GM21528 (cell line): Measurements from ENCODE around the gene MAG.
A peak's percentile ranks its signal among the peaks of the same experiment; 100 is the strongest.

Source experiments
- ATAC-seq: cut with Tn5 transposase; IDR thresholded peaks from one replicate; pipeline ENCODE4 v1.9.1; 2021; ENCODE audit warnings: mild to moderate bottlenecking, moderate library complexity; ENCODE audit not compliant: unreplicated experiment, low FRiP score

MAG gene

DNA sequence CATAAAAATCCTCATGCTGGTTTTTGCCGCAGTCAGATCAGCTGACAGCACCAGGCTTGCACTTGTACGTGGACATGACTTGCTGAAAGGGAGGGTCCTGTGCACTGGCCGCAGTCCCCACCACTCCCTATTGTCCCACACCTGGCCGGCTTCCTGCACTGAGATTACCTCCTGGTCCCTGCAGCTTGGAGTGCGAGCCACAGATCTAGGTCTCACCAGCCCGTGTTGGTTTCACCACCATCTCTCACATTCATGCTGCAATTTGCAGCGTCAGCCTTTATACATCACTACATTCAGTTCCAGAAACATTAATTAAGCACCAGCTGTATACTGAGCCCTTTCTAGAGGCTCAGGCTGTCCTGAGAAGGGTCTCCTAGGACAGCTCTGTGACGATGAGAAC is 22.1 kb downstream of the MAG start:
- no peak for ATAC-seq

DNA sequence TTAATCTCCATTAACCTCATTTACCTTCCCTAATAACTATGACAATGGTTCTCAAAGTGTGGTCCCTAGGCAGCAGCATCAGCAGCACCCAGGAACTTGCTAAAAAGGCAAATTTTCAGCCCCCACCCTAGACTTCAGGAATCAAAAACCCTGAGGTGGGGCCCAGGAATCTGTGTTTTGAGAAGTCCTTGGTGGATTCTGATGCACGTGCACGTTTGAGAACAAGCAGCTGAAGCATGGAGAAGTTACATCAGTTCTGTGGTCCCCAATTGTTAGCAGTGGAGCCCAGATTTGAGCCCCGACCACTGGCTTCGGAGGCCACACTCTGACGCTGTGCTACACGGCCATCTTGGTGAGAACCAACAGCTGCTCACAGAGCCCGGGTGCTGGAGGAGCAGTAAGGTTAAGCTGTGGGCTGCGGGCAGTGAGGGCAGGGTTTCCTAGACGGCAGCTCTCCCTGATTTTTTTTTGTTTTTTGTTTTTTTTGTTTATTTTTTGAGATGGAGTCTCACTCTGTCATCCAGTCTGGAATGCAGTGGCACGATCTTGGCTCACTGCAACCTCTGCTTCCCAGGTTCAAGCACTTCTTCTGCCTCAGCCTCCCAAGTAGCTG is 23.0 kb downstream of the MAG start:
- no peak for ATAC-seq

DNA sequence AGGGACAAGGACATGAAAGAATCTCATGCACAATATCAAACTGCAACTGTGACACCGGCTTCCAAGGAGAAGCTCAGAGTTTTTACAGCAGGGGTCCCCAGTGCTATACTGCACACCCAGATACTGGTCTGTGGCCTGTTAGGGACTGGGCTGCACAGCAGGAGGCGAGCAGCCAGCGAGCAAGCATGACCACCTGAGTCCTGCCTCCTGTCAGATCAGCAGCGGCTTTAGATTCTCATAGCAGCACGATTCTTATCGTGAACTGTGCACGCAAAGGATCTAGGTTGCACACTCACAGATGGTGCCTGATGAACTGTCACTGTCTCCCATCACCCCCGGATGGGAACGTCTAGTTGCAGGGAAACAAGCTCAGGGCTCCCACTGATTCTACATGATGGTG is 23.9 kb downstream of the MAG start:
- no peak for ATAC-seq

DNA sequence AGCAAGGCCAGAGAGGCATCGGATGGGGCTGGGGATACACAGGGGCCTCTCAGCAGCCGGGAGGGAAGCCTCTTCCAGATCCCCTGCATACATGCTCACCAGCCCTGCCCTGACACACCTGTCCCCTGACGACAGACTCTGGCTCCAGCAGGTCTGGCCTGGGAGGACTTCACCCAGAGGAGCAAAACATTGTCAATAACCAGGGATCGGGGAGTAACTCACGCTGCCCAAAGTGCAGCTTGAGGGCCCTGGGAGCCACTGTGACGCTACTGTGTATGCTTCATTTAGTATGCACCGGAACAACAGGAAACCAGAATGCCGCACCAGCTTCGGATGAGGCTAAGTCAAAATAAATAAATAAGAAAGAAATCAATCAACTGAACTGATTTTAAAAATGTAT is 24.6 kb downstream of the MAG start:
- no peak for ATAC-seq

DNA sequence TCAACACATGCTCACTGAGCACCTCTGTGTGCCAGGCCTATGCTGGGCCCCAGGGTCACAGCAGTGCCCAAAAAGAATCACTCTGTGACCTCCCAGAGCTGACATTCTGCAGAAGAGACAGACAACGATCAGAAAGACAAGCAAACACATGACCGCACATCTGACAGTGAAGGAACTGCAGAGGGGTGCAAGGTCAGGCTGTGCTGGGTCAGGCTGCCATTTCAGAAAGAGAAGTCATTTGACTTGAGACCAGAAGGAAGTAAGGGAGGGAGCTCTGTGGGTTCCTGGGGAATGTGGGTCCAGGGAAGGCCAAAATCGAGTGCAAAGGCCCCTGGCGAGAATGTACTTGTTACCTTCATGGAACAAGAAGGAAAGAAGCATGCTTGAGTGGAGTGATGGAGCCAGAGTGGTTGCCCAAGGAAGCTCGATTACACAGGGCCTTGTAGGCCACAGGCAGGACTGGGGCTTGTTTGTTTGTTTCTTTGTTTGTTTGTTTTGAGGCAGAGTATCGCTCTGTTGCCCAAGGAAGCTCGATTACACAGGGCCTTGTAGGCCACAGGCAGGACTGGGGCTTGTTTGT is 25.6 kb downstream of the MAG start:
- ATAC-seq, result no peak

DNA sequence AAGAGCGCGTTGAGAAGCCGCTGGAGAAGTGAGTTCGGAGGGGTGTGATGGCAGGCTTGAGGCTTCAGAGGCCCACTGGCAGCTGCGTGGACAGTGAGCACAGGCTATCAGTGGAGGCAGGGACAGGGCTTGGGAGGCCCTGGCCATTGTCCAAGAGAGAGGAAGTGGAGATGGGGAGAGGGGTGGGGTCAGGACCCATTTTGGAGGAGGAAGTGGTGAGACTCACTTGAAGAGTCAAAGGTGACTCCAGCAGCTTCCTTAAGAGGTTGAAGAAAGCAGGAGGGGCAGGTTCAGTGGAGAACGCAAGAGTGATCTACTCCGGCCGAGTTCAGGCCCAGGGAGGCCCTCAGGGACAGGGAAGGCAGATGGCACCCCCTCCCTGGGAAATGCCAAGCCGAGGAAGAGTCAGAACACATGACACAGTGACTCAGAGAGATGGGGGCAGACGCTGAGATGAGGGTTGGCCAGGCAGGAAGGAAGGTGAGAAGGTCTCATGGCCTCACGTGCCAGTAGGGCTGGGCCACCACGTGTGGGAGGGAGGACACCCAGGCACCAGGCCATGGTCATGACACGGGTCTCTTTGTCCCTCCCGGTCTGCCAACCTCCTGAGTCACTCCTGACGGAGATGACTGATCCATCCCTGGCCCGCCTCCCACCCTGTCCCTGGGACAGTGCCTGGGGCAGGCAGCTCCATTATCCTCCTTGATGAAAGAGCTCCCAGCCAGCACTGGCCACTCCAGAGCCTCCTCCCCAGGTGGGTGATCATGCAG is 26.9 kb downstream of the MAG start:
- ATAC-seq, result no peak

DNA sequence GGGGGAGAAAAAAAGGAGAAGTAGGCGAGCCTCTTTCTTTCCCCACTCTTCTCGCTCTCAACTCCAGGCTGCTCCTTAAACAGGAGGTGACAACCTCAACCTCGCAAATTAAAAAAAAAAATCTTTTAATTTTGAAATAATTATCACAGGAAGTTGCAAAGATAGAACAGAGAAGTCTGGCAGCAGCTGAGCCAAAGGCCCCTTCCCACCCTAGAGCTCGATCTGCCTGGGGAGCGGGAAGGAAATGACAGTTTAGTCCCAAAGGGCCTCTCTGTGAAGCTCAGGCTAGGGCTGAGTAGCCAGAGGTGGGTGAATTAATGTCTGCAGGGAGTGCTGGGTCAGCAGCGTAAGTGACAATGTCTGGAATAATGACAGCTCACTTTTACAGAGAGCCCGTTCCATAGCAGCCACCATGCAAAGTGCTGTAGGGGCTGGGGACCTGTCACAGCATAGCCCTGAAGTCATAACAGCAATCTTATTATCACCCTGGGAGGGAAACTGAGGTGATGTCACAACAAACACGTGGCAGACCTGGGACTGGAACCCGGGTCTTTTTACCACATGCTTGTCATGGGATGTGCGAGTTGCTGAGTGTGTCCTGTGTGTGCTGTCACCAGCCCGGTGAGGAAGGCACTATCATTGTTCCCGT is 28.2 kb downstream of the MAG start:
- ATAC-seq, result no peak

DNA sequence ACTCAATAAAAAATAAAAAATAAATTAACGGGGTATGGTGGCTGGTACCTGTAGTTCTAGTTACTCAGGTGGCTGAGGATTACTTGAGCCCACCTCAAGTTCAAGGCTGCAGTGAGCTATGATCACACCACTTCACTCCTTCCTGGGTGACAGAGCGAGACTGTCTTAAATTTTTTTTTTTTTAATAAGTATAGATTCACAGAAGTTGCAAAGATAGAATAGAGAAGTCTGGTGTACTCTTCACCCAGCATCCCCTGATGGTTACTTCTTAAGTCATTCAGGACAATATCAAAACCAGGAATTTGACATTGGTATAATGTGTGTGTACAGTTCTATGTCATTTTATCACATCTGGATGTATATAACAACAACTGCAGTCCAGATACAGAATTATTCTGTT is 29.3 kb downstream of the MAG start:
- ATAC-seq, result no peak

DNA sequence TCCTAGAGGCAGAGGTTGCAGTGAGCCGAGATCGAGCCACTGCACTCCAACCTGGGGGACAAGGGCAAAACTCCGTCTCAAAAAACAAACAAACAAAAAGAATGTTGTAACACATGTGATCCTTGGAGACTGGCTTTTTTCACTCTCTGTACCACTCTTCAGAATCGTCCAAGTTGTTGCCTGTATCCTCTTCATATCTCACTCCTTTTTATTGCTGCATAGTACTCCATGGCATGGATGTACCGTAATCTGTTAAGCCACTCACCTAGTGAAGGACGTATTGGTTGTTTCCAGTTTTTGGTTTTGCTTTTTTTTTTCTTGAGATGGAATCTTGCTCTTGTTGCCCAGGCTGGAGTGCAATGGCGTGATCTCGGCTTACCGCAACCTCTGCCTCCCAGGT is 30.1 kb downstream of the MAG start:
- no peak for ATAC-seq

DNA sequence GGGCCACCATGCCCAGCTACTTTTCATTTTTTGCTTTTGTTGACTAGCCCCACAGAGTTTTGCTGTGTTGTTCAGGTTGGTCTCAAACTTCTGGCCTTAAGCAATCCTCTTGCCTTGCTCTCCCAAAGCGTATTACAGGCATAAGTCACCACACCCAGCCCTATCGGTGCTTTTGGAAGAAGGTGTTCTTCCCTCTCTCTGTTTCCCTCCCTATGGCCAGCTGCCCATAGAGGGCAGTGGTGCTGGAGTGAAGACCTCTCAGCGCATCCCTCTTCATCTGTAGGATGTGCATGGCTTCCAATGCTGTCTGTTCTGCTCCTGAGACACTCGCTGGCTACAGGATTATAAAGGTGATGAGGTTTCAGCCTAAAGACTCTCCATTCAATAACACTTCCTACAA is 35.7 kb downstream of the MAG start:
- ATAC-seq, result no peak

DNA sequence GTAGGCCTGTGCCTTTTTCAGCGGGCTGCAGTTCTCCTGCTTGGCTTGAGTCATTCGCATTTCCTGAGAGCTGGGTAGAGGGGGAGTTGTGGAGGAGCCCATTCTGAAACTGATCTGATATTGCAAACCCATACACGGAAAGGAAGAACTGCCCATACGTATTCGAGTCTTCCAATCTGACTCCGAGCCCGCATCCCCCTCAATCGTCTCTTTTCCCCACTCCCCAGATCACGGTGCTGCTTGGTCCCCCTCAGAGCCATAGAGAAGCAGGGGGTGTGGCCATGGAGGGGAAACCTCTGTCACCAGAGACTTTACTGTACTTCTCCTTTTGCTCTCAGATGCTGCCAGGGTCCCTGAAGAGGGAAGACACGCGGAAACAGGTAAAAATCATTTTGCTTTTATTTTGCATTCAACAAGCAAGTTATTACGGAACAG is 36.9 kb downstream of the MAG start, which contains the start of gene CD22:
Gene CD22 (plus strand): TSS at position 337 of the 435 bp plus-strand sequence. CDS start 2,854 bp downstream, outside the sequence.
- no peak for ATAC-seq

DNA sequence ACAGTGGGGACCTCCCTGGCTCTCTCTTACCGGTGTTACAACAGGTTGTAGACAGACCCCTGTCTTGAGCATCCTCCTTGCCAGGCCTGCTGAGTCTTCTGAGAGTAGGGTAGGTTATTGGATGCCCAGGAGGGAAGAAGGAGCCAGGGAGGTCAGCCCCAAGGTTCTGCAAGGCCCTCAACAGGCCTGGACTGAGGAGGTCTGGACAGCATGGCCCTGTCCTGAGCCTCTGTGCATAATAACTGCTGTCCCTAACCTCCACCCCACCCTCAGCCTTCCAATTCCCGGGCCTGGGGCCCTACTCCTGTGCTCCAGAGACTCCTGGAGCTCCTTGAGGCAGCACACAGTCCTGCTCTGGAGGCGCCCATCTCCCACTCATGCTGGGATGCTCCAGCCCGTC is 37.4 kb downstream of the MAG start:
- no peak for ATAC-seq

DNA sequence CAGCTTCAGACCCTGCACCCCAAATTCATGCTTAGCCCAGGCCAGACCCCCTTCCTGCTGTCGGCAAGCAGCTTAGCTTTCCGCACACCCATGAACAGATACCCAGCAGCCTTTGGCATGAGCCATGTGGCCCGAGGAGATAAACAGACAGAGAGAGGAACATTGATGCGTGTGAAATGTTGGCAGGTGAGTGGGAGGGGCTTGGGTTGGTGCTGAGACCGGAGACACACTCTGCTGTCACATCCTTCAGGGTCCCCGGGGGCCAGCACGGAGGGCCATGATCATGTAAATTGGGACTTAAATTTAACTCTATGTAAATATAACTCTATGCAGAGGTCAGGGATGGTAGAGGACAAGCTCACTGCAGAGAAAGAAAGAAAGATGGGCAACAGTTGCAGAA is 38.5 kb downstream of the MAG start:
- ATAC-seq, result peak; percentile 42

DNA sequence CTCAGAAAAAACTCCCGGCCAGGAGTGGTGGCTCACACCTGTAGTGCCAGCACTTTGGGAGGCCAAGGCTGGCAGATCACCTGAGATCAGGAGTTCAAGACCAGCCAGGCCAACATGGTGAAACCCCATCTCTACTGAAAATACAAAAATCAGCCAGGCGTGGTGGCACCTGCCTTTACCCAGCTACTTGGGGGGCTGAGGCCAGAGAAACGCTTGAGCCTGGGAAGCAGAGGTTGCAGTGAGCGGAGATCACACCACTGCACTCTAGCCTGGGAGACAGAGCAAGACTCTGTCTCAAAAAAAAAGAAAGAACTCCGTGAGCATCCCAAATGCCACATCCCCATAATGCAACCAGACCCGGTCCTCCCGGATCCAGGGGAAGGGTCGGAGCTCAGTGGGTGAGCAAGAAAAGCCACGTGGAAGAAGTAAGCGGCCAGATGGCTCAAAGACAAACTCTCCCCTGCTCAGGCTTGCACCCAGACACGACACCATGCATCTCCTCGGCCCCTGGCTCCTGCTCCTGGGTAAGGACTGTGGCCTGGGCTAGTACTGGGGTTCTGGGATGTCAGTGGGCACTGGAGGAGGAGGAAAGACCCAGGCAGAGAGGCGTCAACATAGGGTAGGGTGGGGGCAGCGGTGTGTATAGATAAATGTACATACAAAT is 39.7 kb downstream of the MAG start:
- no peak for ATAC-seq

DNA sequence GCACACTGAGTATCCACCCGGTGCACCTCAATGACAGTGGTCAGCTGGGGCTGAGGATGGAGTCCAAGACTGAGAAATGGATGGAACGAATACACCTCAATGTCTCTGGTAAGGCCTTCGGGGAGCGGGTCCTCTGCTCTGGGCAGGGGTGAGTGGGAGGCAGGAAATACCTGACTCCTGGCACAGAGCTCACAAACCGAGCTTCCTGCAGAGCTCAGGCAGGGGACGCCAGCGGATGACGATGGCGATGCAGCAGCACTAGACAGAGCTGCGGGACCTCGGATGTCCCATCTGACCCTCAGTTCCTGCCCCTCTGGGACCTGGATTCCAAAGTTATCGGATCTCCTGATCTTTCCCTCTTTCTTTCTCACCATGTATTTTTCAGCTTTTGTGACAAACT is 40.9 kb downstream of the MAG start:
- no peak for ATAC-seq

DNA sequence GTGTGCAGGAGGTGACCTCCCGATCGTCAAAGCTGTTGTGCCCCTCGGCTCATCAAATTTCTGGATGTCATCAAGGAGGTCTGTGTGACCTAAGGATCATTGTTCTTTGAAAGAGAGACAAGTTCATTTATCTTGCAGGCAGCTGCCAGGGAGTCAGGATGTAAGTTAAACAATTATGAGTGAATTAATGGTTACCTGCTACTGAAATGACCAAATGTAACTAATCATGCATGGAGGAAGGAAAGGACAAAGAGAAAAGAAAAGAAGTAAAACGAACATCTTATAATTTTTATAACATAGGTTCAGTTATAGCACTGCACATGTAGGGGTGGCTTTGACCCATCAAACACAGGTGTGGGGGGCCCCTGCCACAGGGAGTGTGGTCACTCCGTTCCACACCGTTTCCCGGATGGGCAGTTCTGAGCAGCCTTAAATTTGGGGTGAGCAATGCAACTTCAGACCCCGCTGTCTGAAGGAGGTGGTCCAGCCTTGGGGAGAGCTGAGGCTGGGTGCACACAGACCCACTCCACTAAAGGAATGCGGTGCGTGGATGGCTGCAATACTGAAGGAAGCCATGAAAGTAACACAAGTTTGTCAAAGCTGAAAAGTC is 42.3 kb downstream of the MAG start:
- ATAC-seq, result no peak

DNA sequence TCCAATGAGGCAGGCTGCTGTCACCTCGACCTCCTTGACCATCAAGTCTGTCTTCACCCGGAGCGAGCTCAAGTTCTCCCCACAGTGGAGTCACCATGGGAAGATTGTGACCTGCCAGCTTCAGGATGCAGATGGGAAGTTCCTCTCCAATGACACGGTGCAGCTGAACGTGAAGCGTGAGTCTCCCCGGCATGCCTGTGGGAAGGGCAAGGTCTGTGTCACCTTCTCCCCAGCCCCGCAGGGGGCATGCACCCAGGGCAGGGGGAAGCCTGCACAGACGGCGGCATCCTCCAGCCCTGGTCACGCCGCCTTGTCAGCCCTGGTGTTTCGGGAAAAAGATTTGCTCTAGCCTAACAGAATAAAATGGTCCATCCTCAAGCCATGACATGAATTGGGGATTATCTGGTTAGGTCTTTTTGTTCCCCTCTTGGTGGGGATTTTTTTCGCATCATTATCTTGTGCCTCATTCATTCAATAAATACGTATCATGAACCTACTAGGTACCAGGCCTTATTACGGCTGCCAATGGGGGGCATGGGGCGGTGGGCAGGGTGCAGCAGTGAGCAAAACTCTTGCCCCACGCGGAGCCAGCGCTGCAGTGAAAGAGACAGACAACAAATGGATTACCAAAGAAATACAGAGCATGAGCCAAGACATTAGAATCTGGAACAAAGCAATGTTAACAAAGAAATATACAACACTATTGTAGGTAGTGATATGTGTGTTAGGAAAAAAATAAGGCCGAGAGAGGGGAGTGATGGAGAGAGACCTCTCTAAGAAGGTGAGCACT is 44.4 kb downstream of the MAG start:
- no peak for ATAC-seq

DNA sequence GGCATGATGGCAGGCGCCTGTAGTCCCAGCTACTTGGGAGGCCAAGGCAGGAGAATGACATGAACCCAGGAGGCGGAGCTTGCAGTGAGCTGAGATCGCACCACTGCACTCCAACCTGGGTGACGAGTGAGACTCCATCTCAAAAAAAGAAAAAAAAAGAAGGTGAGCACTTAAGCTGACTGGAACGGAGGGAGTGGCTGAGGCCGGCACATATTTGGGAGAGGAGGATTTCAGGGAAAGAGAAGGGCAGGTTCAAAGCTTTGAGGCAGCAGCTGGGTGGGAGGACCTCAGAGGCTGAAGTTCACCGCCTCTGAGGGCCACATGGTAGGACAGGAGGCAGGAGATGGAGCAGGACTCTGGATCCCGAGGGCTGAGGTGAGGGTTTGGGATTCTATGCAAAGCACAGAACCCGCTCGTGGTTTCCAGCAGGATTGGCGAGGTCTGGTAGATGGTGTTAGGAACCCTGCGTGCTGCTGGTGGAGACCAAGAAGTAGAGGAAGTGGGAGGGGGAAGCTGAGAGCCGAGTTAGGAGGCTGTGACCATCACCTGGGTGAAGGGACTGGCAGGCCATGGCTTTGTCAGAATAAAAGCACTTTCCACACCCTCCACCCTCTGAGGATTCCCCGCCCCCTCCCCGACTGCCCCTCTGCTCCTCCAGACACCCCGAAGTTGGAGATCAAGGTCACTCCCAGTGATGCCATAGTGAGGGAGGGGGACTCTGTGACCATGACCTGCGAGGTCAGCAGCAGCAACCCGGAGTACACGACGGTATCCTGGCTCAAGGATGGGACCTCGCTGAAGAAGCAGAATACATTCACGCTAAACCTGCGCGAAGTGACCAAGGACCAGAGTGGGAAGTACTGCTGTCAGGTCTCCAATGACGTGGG is 45.4 kb downstream of the MAG start:
- ATAC-seq, result no peak

DNA sequence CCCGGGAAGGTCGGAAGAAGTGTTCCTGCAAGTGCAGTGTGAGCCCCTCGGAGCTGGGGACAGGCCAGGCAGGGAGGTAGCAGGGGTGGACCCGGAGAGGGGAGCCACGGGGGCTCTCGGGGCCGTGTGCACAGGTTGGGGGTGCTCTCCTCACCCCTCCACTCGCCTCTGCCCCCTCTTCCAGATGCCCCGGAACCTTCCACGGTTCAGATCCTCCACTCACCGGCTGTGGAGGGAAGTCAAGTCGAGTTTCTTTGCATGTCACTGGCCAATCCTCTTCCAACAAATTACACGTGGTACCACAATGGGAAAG is 46.0 kb downstream of the MAG start:
- no peak for ATAC-seq
